GM12873 (cell line): Measurements from ENCODE around the gene PIP4K2A.

Experiments used
- TF ChIP-seq, protein P1 (sequence below): IDR thresholded peaks from 2 replicates; pipeline ENCODE4 v1.5.1; 2012; ENCODE audit warnings: low read depth, mild to moderate bottlenecking, moderate library complexity, low read length, control low read depth; ENCODE audit not compliant: insufficient read depth; ENCODE audit errors: missing control alignments

Gene PIP4K2A

GRCh38 chr10:22714479-22715289 lies at the start of gene PIP4K2A:
Gene PIP4K2A, minus strand, starts transcription at chr10:22714578. Its CDS starts 252 bp downstream, at chr10:22714326.
- TF ChIP-seq, protein P1, sequence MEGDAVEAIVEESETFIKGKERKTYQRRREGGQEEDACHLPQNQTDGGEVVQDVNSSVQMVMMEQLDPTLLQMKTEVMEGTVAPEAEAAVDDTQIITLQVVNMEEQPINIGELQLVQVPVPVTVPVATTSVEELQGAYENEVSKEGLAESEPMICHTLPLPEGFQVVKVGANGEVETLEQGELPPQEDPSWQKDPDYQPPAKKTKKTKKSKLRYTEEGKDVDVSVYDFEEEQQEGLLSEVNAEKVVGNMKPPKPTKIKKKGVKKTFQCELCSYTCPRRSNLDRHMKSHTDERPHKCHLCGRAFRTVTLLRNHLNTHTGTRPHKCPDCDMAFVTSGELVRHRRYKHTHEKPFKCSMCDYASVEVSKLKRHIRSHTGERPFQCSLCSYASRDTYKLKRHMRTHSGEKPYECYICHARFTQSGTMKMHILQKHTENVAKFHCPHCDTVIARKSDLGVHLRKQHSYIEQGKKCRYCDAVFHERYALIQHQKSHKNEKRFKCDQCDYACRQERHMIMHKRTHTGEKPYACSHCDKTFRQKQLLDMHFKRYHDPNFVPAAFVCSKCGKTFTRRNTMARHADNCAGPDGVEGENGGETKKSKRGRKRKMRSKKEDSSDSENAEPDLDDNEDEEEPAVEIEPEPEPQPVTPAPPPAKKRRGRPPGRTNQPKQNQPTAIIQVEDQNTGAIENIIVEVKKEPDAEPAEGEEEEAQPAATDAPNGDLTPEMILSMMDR: no peak

DNA sequence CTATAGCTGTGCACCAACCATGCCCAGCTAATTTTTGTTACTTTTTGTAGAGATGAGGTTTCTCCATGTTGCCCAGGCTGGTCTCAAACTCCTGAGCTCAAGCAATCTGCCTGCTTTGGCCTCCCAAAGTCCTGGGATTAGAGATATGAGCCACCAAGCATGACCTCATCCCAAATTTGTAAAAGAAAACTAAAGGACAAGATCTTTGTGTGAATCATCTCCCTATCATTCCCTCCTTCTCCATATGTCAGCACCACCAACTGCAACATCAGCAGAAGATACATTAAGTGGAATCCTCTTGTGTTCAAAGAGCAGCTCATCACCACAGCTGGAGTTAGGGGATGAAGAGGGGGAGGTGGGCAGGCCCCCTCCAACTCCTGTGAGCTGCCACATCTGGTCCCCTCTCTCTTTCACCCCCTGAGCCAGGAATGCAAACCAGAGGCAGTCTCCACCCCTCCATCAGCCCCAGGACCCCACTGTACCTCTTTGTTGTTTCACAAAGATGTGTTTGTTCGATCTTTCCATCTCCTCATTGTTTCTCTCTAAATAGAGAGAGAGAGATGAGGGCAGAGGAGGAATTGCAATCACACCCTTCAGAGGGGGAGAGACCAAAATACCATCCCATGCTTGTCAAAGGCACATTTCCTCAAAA lies 47.3 kb upstream of the PIP4K2A start:
- TF ChIP-seq, protein P1: no peak

- TF ChIP-seq, protein P1: no peak
These were observed 45.6 kb upstream of the PIP4K2A start for GRCh38 chr10:22760025-22760424.

DNA sequence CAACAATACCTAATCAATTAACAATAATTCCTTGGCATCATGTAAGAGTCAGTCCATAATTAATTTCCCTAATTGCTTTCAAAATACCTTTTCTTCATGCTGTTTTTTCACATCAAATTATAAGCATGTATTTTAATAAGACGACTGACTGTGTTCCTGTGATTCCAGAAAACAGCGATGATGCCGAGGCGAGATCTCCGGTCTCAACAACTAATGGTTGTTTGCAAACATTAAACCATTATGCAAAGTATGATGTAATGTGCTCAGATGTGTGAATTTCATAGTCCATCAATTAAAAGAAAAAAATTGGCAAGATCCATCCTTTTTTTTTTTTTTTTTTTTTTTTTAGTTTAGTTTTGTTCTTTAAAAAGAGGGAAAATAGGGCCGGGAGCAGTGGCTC lies 44.5 kb upstream of the PIP4K2A start:
- TF ChIP-seq, protein P1: no peak

DNA sequence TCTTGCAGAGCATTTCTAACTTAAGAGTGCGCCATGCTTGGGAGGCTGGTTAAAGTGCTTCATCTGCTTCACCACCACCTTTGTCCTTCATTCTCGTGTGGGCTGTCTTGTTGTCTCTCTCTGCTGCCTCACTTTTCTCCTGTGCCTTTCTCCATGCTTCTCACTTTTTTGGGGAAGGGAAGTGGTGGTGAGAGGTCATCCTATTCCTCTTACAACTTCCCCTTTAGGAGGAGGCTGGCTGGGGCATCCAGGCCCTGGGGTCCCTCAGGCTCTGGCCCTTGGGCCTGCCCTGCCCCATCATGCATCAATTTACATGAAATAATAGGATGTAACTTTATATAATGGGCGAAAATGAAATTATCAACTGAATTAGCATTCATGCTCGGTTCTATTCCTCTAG lies 39.9 kb upstream of the PIP4K2A start:
- TF ChIP-seq, protein P1: no peak

- TF ChIP-seq, protein P1: no peak
These were observed 39.4 kb upstream of the PIP4K2A start for GRCh38 chr10:22753786-22754185.

DNA sequence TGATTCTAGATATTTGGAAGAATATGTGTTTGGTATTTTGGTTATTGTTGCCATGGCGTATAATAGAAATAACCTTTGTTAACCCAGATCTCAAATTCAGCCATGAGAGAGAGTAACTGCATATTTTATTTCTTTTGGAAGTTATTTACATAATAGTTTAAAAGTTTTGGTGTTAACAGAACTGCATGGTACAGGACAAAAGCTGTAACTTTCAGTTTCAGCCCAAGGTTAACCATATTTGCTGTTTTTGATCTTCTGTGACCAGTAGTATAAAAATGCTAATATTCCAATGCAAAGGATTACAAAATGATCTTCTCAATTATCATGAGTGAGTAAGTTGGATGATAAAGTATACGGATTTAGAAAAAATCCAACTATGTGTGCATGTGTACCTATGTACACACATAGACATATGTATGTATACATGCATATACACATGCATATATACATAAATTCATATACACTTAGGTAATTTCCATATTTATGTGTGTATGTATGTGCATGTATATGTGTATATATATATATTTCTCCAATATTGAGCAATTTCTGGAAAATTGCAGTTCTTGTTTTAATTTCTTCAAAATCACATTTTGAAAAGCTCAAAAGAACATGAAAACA lies 38.0 kb upstream of the PIP4K2A start:
- TF ChIP-seq, protein P1: no peak
